Thyroid gland (tissue), 4 donors: Measurements from ENCODE around the gene TRAP1. TPM values are rescaled to one million over a fixed set of nuclear protein-coding genes. Genes with fewer than 3 reads are reported as not detected.

Experiments
- DNase-seq, 2 donors: peaks; one replicate each; pipeline ENCODE4 v3.0.0-alpha.2; 2019
- H3K27ac ChIP-seq, 3 donors: fragments of 200-600 bp; sonication (generic); 1 replicate in 2 of 3; 2 replicates in 1 of 3; pipeline ENCODE4 v1.5.1; 2016 to 2019; ENCODE audit warnings: mild to moderate bottlenecking in 1 of 3, moderate library complexity in 1 of 3
- H3K27me3 ChIP-seq: fragments of 200-600 bp; sonication (generic); one replicate; pipeline ENCODE4 v1.5.1; 2019
- H3K36me3 ChIP-seq, 2 donors: fragments of 200-600 bp; sonication (generic); one replicate each; pipeline ENCODE4 v1.5.1; 2016 to 2019
- H3K4me1 ChIP-seq, 2 donors: fragments of 200-600 bp; sonication (generic); one replicate each; pipeline ENCODE4 v1.5.1; 2017 to 2019
- H3K4me3 ChIP-seq, 3 donors: fragments of 200-600 bp; sonication (generic); replicated peaks in 1 of 3; 1 replicate in 2 of 3; 2 replicates in 1 of 3; pipeline ENCODE4 v1.5.1; 2016; ENCODE audit warnings: mild to moderate bottlenecking in 1 of 3
- H3K9me3 ChIP-seq: fragments of 200-600 bp; sonication (generic); one replicate; pipeline ENCODE4 v1.5.1; 2017
- POLR2A ChIP-seq, 2 donors: fragments of 450-650 bp; IDR thresholded peaks; one replicate each; pipeline ENCODE4 v1.6.1; 2017; ENCODE audit warnings: antibody characterized with exemption in 2 of 2, mild to moderate bottlenecking in 2 of 2, moderate library complexity in 1 of 2
- WGBS, 2 donors: methylation state at CpG; one replicate each; pipeline ENCODE4 v1.1.5; 2017; 5-methylcytosine and 5-hydroxymethylcytosine counted together
- intact Hi-C: fragments of 100-400 bp; cut with DNase I; formaldehyde crosslinking; loops from one replicate; pipeline ENCODE4 v1.15.1; 2023
- total RNA-seq, 4 donors: library from RNA; depleted of rRNA; stranded (reverse); fragments of >200 nt; gene quantifications; one replicate each; pipeline ENCODE4 v1.2.3, GENCODE V29; 2016
- TF ChIP-seq, protein P1 (sequence below), 6 experiments: fragments of 200-600 bp in 3 of 6; fragments of 450-650 bp in 3 of 6; sonication (generic) in 3 of 6; IDR thresholded peaks; one replicate each; pipeline ENCODE4 v1.5.1; 2016 to 2019; ENCODE audit warnings: antibody characterized with exemption in 6 of 6, mild to moderate bottlenecking in 2 of 6, inconsistent platforms in 1 of 6, moderate library complexity in 1 of 6

TRAP1 gene
- total RNA-seq, 4 donors from 2014 or later: 37.3 to 58.3 (median 53.9) TPM

DNA sequence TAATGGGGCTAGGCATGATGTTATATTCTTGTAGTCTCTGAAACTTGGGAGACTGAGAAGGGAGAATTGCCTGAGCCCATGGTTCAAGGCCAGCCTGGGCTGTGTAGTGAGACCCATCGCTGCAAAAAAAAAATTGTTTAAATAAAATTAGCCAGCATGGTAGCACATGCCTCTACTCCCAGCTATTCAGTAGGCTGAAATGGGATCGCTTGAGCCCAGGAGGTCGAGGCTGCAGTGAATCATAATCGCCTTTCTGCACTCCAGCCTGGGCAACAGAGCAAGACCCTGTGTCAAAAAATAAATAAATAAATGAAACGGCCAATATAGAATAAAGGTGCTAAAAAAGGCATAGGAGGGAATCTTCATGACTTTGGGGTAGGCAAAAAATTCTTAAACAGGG, 92.0 kb downstream of the TRAP1 start:
- Histone ChIP-seq H3K4me1 (peaks cover 0 to 11% of the 10 kb centered on the region in 2 donors), H3K9me3 (no peaks in the 10 kb centered on the region), H3K27me3 (no peaks in the 10 kb centered on the region), H3K4me3 (no peak overlapping the region), H3K36me3 (no peaks in the 10 kb centered on the region), H3K27ac (no peak overlapping the region)
- DNase-seq: no peak
- intact Hi-C loops: no loop called here
- WGBS, 2 donors: 92 to 93% methylated on average over 5 of the region's 5 CpGs
- TF ChIP-seq, protein P1, sequence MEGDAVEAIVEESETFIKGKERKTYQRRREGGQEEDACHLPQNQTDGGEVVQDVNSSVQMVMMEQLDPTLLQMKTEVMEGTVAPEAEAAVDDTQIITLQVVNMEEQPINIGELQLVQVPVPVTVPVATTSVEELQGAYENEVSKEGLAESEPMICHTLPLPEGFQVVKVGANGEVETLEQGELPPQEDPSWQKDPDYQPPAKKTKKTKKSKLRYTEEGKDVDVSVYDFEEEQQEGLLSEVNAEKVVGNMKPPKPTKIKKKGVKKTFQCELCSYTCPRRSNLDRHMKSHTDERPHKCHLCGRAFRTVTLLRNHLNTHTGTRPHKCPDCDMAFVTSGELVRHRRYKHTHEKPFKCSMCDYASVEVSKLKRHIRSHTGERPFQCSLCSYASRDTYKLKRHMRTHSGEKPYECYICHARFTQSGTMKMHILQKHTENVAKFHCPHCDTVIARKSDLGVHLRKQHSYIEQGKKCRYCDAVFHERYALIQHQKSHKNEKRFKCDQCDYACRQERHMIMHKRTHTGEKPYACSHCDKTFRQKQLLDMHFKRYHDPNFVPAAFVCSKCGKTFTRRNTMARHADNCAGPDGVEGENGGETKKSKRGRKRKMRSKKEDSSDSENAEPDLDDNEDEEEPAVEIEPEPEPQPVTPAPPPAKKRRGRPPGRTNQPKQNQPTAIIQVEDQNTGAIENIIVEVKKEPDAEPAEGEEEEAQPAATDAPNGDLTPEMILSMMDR (IDR thresholded peaks at IDR 0.05): no peak
- TF ChIP-seq POLR2A (IDR thresholded peaks at IDR 0.05): no peak

DNA sequence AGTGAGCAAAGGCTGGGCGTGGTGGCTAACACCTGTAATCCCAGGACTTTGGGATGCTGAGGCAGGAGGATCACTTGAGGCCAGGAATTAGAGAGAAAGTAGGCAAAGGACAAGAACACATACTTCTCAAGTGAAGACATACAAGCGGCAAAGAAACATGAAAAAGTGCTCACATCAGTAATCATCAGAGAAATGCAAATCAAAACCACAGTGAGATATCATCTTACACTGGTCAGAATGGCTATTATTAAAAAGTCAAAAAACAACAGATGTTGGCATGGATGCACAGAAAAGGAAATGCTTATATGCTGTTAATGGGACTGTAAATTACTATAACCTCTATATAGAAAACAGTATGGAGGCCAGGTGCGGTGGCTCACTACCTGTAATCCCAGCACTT, 93.7 kb downstream of the TRAP1 start:
- intact Hi-C loops: no loop called here
- no peaks in the 10 kb centered on the region for H3K36me3 ChIP-seq
- TF ChIP-seq POLR2A (IDR thresholded peaks at IDR 0.05): no peak
- TF ChIP-seq, protein P1 (IDR thresholded peaks at IDR 0.05): no peak
- 94 to 97% methylated on average over 3 of the region's 3 CpGs for WGBS, 2 donors
- no peaks in the 10 kb centered on the region for H3K9me3 ChIP-seq
- DNase-seq: no peak
- H3K4me1 ChIP-seq: peaks cover 0 to 11% of the 10 kb centered on the region in 2 donors
- no peak overlapping the region for H3K27ac ChIP-seq
- no peak overlapping the region for H3K4me3 ChIP-seq
- no peaks in the 10 kb centered on the region for H3K27me3 ChIP-seq

DNA sequence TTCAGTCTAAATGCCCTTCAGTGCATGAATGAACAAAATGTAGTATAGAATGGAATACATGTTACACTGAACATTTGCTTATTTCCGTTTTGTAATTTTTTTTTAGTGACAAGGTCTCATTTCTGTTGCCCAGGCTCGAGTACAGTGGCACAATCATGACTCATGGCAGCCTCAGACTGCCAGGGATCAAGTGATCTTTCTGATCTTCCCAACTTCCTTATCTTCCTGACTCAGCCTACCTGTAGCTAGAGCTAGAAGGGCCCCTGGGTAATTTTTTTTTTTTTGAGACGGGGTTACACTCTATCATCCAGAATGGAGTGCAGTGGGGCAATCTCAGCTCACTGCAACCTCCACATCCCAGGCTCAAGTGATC, 98.6 kb downstream of the TRAP1 start:
- no peak for DNase-seq
- Histone ChIP-seq H3K4me1 (no peaks in the 10 kb centered on the region), H3K27ac (no peak overlapping the region), H3K4me3 (no peak overlapping the region), H3K36me3 (no peaks in the 10 kb centered on the region), H3K27me3 (no peaks in the 10 kb centered on the region), H3K9me3 (no peaks in the 10 kb centered on the region)
- 96 to 98% methylated on average over 3 of the region's 3 CpGs for WGBS, 2 donors
- TF ChIP-seq, protein P1 (IDR thresholded peaks at IDR 0.05): no peak
- TF ChIP-seq POLR2A (IDR thresholded peaks at IDR 0.05): no peak
- intact Hi-C loops: no loop called here

DNA sequence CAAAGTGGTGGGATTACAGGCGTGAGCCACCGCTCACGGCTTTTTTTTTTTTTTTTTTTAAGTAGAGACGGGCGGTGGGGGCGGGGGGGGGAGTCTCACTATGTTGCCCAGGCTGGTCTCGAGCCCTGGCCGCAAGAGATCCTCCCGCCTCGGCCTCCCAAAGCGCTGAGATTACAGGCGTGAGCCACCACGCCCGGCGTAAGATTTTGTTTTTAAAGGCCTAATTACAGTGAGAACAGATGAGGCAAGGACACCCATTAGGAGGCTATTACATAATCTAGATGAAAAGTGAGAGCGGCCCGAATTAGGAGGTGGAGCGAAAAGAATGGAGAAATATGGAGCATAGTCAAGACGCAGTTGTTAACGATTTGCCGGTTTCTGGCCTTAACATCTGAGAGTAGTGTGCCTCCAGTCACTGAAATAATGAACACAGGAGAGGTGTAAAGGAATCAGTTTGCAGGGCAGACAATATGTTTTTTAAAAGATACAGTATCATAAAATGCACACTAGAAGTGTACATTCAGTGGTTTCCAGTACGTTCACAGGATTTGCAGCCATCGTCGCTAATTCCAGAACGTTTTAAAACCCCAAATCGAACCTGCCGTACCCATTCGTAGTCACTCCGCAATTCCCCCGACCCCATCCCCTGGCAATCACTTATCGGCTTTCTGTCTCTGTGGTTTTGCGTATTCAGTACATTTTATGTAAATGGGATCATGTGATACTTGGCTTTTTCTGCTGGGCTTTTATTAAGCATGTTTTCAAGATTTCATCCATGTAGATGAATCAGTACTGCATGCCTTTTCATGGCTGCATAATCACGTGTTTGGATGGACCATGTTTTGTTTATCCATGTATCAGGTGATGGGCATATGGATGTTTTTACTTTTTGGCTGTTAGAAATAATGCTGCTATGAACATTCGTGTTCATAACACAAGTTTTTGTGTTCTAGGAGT, 104.5 kb downstream of the TRAP1 start:
- H3K36me3 ChIP-seq: no peaks in the 10 kb centered on the region
- no peaks in the 10 kb centered on the region for H3K27me3 ChIP-seq
- peaks cover 14 to 21% of the 10 kb centered on the region in 2 donors for H3K4me1 ChIP-seq
- DNase-seq: no peak
- peak overlapping the region in 1 of 3 donors; percentile 83 for H3K4me3 ChIP-seq
- TF ChIP-seq POLR2A (IDR thresholded peaks at IDR 0.05): no peak
- TF ChIP-seq, protein P1 (IDR thresholded peaks at IDR 0.05): no peak
- 83 to 84% methylated on average over 34 of the region's 34 CpGs for WGBS, 2 donors
- intact Hi-C loops: no loop called here
- no peaks in the 10 kb centered on the region for H3K9me3 ChIP-seq
- H3K27ac ChIP-seq: no peak overlapping the region
